HCT116 (cell line): ENCODE data around the gene FBXO21.

Experiments used
- CEBPB ChIP-seq: IDR thresholded peaks from 2 replicates; pipeline ENCODE4 v1.6.1; 2012; ENCODE audit warnings: low read depth
- EZH2phosphoT487 ChIP-seq: fragments of 200-600 bp; IDR thresholded peaks from 2 replicates; pipeline ENCODE4 v1.6.1; 2018; ENCODE audit warnings: antibody characterized with exemption, borderline replicate concordance
- FOSL1 ChIP-seq: IDR thresholded peaks from 2 replicates; pipeline ENCODE4 v1.6.1; 2012; ENCODE audit warnings: low read depth
- POLR2A ChIP-seq: IDR thresholded peaks from 2 replicates; pipeline ENCODE4 v1.7.0; 2011; ENCODE audit warnings: borderline replicate concordance; ENCODE audit not compliant: insufficient read depth, insufficient read length; ENCODE audit errors: extremely low read depth
- POLR2AphosphoS5 ChIP-seq: IDR thresholded peaks from 2 replicates; pipeline ENCODE4 v1.6.1; 2011; ENCODE audit warnings: mild to moderate bottlenecking, low read depth, low read length, moderate library complexity
- RAD21 ChIP-seq: IDR thresholded peaks from 2 replicates; pipeline ENCODE4 v1.6.1; 2012; ENCODE audit warnings: low read depth, mild to moderate bottlenecking
- SIN3A ChIP-seq: IDR thresholded peaks from 2 replicates; pipeline ENCODE4 v1.6.1; 2012; ENCODE audit warnings: low read depth
- SRF ChIP-seq: IDR thresholded peaks from 2 replicates; pipeline ENCODE4 v1.6.1; 2012; ENCODE audit warnings: low read depth
- YY1 ChIP-seq: IDR thresholded peaks from 2 replicates; pipeline ENCODE4 v1.6.1; 2011; ENCODE audit warnings: low read length, low read depth, moderate library complexity, mild to moderate bottlenecking; ENCODE audit not compliant: insufficient replicate concordance; ENCODE audit errors: extremely low read depth
- ZFX ChIP-seq: fragments of 450-650 bp; IDR thresholded peaks from 2 replicates; pipeline ENCODE4 v1.6.1; 2017
- ZNF274 ChIP-seq: fragments of 200-500 bp; sonication (Bioruptor generic); IDR thresholded peaks from 2 replicates; pipeline ENCODE4 v1.6.1; 2014; ENCODE audit warnings: mild to moderate bottlenecking, low read depth, low read length, inconsistent platforms
- TF ChIP-seq, protein P1 (sequence below), 3 experiments: fragments of 200-600 bp in 1 of 3; sonication (generic) in 1 of 3; IDR thresholded peaks in 2 of 3; conservative IDR thresholded peaks in 1 of 3; 2 replicates each; pipeline ENCODE4 v1.5.1; 2012 to 2017; ENCODE audit warnings: low read depth in 2 of 3, low read length in 2 of 3, antibody characterized with exemption in 1 of 3, borderline replicate concordance in 1 of 3, control low read depth in 1 of 3, mild to moderate bottlenecking in 1 of 3, mixed read lengths in 1 of 3, mixed run types in 1 of 3, moderate library complexity in 1 of 3; ENCODE audit not compliant: insufficient read depth in 1 of 3
- TF ChIP-seq, protein P2 (sequence below): IDR thresholded peaks from 2 replicates; pipeline ENCODE4 v1.6.1; 2012; ENCODE audit warnings: low read depth

DNA sequence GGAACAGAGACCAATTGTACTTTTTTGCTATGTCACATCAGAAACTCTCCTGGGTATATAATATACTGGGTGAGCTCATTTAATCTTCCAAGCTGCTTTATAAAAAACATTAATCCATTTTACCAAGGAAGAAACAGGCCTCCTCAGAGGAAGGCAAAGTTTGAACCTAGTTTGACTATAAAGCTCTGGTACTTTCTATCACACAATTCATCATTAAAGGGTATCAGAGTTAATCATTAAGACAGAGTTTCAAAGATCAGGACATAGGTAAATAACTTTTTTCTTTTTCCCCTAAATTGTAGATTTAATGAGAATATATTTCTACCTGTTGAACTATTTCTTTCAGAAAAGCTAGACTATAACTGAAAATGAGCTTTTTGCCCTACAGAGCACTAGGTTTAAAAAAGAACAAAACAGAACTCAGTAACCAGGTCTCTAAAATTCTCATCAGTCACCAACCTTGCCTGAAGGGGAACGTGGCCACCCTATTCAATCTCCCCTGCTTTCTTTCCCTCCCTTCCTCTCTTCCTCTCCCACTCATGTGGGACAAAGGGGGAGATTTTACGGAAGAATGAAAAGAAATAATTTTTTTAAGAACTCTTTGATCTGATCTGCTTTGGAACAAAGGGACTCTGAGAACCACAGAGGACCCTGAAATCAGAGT lies 18.6 kb downstream of the FBXO21 start:
- no peak for TF ChIP-seq SRF
- no peak for TF ChIP-seq ZFX
- TF ChIP-seq, protein P1, sequence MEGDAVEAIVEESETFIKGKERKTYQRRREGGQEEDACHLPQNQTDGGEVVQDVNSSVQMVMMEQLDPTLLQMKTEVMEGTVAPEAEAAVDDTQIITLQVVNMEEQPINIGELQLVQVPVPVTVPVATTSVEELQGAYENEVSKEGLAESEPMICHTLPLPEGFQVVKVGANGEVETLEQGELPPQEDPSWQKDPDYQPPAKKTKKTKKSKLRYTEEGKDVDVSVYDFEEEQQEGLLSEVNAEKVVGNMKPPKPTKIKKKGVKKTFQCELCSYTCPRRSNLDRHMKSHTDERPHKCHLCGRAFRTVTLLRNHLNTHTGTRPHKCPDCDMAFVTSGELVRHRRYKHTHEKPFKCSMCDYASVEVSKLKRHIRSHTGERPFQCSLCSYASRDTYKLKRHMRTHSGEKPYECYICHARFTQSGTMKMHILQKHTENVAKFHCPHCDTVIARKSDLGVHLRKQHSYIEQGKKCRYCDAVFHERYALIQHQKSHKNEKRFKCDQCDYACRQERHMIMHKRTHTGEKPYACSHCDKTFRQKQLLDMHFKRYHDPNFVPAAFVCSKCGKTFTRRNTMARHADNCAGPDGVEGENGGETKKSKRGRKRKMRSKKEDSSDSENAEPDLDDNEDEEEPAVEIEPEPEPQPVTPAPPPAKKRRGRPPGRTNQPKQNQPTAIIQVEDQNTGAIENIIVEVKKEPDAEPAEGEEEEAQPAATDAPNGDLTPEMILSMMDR (IDR thresholded peaks at IDR 0.05 in 2 of 3, conservative IDR thresholded peaks at IDR 0.05 in 1 of 3; ENCODE audit: borderline replicate concordance in 1 of 3, insufficient read depth in 1 of 3, low read depth in 2 of 3, low read length in 2 of 3) = no peak
- TF ChIP-seq, protein P2, sequence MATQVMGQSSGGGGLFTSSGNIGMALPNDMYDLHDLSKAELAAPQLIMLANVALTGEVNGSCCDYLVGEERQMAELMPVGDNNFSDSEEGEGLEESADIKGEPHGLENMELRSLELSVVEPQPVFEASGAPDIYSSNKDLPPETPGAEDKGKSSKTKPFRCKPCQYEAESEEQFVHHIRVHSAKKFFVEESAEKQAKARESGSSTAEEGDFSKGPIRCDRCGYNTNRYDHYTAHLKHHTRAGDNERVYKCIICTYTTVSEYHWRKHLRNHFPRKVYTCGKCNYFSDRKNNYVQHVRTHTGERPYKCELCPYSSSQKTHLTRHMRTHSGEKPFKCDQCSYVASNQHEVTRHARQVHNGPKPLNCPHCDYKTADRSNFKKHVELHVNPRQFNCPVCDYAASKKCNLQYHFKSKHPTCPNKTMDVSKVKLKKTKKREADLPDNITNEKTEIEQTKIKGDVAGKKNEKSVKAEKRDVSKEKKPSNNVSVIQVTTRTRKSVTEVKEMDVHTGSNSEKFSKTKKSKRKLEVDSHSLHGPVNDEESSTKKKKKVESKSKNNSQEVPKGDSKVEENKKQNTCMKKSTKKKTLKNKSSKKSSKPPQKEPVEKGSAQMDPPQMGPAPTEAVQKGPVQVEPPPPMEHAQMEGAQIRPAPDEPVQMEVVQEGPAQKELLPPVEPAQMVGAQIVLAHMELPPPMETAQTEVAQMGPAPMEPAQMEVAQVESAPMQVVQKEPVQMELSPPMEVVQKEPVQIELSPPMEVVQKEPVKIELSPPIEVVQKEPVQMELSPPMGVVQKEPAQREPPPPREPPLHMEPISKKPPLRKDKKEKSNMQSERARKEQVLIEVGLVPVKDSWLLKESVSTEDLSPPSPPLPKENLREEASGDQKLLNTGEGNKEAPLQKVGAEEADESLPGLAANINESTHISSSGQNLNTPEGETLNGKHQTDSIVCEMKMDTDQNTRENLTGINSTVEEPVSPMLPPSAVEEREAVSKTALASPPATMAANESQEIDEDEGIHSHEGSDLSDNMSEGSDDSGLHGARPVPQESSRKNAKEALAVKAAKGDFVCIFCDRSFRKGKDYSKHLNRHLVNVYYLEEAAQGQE = no peak
- TF ChIP-seq RAD21 = no peak
- TF ChIP-seq POLR2AphosphoS5 = no peak
- no peak for TF ChIP-seq EZH2phosphoT487
- no peak for TF ChIP-seq ZNF274
- no peak for TF ChIP-seq POLR2A
- TF ChIP-seq SIN3A = no peak
- no peak for TF ChIP-seq YY1
- no peak for TF ChIP-seq FOSL1
- no peak for TF ChIP-seq CEBPB
